ENCODE results near the gene SERF2.

The SERF2 gene

GRCh38 chr15:43821505-43821904 is 29.4 kb downstream of the SERF2 start:
- TF ChIP-seq CTCF (IDR thresholded peaks at IDR 0.05): no peak

GRCh38 chr15:43824302-43825246 is 32.5 kb downstream of the SERF2 start, which contains the start of gene MFAP1:
TSS of gene MFAP1 (minus strand) at chr15:43824690. CDS start at chr15:43824569, 121 bp downstream.
- no peak for TF ChIP-seq CTCF (IDR thresholded peaks at IDR 0.05)

- no peak for TF ChIP-seq CTCF (IDR thresholded peaks at IDR 0.05)
Observed at GRCh38 chr15:43826029-43826507, 33.9 kb downstream of the SERF2 start.

GRCh38 chr15:43826508-43827341 is 34.6 kb downstream of the SERF2 start, which contains the start of gene WDR76:
TSS of gene WDR76 (plus strand) at chr15:43827002. CDS start at chr15:43827033, 31 bp downstream.
- TF ChIP-seq CTCF (IDR thresholded peaks at IDR 0.05): no peak

DNA sequence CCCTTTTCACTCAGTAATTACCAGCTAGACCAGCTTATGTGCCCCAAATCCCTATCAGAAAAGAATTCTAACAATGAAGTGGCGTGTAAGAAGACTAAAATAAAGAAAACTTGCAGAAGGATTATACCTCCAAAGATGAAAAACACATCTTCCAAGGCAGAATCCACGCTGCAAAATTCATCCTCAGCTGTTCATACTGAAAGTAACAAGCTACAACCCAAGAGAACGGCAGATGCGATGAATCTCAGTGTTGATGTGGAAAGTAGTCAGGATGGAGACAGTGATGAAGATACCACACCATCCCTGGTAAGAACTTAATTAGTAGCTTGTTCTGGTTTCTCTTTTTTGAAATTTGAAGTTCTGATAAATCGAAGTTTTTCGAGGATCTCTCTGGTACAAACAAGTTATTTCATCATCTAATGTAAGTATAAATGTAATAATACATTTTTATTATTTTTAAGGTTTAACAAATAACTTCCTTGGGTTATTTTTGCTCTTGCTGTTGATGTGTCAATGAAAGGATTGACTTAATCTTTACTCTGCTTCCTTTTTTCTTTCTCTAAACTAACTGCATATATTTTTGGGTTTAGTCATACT is 36.0 kb downstream of the SERF2 start:
- no peak for TF ChIP-seq CTCF (IDR thresholded peaks at IDR 0.05)

GRCh38 chr15:43845421-43845820 is 53.3 kb downstream of the SERF2 start:
- no peak for TF ChIP-seq CTCF (IDR thresholded peaks at IDR 0.05)
